COLO668 (cell line): Measurements from ENCODE around the gene DNAAF8.

Source experiments
- DNase-seq: peaks from one replicate; lab custom pipeline; 2025; ENCODE audit not compliant: unreplicated experiment; lab: John Stamatoyannopoulos, UW

The DNAAF8 gene

DNA sequence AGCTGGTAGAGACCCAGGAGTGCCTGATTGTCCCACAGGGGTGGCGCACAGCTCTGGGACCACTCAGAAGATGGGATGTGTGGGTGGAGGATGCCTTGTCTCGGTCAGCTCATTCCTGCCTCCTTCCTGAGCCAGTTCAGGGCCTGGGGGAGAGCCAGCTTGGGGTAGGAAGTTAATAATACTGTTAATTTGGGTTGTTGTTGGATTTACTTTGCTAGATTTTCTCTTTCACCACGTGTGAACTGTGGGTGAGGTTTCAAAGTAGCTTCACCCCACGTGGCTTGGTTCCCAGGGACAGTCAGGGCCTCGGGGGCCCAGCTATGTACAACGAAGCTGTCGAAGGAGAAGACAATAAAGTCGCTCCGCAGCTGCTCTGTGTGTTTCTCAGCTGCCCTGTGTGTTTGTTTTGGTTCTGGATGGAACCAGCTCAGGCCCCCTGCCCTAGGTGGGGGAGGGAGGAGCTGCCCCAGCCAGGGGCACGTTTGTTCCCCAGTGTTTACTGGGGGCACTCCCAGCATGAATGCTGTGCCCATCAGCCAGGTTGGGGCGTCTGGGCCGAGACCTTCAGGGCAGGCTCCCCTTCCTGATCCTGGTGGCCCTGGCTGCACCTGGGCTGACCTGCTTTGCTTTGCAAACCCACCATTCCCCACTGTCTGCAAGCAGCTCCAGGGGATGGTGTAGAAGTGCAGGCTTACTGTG lies 38.7 kb upstream of the DNAAF8 start:
- DNase-seq = peak; percentile 62

DNA sequence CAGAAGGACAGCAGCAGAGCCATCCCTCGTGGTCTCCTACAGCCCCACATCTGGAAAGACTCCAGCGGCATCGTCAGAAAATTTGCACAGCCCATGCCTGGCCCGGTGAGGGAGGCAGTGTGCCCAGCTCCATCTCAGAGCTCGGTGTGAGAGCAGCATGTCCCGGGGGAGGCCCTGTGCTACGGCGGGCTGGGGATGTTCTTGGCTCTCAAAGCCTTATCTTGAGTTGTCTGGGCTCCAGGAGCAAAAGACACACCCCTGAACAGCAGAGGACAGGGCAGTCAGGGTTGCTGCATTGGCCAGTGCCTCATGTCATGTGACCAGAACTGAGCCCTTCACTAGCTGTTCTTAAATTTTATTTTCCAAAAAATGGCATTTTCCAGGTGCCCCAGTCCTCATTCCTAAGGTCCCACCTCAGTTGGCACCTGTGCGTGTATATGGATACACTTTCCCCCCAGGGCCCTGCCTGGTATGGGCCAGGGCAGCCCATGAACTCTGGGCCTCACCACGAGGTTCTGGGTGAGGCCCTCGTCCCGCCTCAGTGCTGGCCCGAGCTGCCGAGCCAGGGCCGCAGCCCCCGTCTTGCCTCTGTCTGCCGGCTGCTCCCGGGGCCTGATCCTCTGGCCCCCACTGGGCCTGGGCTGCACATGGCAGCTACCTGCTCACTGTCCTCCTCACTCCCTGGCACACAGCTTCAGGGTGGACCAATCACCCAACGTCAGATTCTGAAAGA lies 38.0 kb upstream of the DNAAF8 start:
- DNase-seq = no peak

DNA sequence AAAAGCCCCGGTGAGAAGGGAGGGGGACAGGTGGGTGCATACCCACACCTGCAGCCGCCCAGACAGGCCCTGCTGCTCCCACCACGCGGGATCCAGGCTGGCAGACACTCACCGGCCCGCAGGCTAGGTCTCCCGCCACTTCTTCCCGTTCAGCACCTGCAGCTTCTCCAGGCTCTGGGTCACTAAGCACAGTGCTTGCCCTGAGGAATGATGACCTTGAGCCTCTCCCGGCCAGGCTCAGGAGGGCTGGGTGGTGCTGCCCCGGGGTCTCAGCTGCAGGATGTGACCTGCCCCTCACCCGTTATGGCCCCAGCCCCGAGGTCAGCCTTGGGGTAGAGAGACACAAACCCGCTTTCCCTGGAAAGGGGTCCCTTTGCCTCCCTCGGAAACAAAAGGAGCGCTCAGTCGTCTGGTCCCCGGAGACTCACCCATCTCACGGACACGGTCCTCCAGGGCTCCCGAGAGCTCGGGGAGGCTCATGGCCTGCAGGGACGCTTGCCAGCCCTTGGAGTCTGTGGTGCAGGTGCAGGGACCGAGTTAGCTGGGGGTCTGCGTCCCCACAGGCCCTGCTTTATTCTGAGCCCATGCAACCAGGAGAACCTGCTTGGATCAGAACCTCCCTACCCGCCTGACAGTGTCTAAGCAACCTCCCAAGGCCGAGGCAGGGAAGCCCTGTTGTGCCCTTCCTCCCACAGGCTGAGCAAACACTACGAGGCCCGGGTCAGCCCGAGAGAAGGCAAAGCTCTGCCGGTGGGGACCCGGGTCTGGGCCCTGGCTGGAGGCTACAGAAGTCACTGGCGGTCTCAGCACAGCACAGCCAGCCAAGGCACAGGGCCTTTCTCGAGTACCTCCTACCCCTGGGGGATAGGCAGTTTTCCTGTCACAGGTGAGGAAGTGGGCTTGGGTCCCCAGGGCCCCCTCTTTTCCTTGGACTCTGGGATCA lies 37.2 kb upstream of the DNAAF8 start:
- peak; percentile 25 for DNase-seq

DNA sequence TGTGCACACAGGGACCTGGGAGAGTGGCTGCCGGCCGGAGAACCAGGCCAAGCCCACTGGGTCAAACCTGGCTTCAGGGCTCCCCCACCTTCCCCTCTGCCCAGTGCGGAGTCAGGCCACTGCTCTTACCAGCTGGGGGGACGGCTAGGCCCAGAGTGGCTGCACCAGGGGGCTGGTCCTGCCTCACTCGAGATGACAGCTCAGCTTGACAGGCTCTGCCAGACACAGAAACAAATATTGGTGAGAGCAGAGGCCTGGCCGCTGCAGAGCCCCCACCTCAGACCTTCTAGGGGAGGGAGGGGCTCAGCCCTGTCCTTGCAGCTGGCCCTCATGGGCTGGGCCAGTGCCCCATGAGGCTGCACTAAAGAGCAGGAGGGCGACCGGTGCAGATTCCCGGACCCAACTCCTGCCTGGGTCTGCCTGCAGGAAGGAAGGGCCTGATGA lies 36.5 kb upstream of the DNAAF8 start:
- no peak for DNase-seq

DNA sequence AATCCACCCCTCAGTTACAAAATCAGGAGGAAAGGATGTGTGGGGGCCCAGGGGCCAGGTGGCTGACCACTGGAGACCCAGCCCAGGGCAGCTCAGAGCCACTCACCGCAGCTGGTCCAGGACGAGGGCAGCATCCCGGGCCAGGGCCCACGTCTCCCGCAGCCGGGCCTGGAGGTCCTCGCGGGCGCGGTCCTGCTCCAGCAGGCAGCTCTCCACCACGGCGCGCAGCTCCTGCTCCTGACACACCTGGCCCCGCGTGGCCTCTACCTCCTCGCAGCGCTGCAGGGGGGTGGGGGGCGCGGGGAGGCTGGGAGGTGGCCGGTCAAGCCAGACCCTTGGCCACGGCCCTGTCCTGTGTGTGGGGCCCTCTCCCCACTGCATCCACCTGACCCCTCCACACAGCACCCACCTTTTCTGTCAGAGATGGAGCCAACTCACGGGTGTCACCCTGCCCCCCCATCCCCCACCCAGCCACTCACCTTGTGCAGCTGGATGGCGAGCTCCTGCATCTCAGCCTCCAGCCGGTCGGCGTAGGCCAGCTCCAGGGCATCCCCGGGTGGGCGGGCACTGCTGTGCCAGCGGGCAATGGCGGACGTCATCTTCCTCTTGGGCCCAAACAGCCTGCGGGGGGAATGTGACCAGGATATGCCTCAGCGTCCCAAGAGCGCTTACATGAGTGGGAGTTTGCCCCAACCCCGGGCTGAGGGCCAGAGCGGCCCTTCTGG lies 35.9 kb upstream of the DNAAF8 start:
- DNase-seq = no peak

DNA sequence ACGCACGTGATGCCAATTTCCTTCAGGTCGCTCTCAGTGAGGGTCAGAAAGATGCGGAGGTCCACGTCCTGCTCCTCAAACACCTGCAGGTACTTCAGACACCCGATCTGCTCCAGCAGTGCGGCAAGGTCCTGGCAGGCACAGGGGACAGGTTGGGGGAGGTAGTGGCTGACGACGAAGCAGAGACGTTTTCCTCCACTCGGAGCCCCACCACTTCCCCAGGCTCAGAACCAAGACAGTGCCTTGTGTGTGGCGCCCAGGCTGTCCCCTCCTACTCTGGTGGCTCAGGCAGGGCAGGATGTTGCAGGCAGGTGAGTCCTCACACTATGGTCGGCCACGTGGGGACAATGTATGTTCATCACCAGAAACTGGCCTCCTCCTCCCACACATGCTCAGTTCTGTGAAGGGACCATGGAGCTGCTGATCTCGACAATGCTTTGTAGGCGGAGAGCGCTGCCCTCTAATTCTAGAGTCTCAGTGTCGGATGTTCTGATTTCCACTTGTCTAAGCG lies 35.2 kb upstream of the DNAAF8 start:
- no peak for DNase-seq

DNA sequence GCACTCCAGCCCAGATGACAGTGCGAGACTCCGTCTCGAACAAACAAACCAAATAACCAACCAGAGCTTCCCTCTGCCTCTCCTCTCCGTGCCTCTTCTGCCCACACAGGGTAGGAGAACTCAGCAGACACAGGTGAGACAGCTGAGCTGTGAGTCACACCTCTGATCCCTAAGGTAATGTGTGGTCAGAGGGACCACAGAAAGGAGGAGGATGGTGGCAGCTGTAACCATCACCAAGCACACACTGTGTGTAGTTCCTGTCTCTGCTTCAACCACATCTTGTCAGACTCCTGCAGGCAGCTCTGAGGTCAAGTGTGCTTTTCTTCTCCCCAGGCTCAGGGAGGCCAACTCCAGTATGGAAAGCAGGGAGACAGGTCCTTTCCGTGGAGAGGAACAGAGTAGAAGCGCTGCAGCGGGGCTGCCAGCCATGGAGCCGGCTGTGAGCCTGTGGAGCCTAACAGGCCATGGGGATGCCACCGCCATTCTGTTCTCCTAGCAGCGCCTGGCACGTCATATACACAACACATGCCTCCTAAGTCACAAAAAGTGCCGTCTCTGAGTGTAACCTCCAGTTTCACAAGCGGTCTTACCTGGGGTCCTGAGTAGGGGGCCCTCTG lies 33.8 kb upstream of the DNAAF8 start:
- no peak for DNase-seq

DNA sequence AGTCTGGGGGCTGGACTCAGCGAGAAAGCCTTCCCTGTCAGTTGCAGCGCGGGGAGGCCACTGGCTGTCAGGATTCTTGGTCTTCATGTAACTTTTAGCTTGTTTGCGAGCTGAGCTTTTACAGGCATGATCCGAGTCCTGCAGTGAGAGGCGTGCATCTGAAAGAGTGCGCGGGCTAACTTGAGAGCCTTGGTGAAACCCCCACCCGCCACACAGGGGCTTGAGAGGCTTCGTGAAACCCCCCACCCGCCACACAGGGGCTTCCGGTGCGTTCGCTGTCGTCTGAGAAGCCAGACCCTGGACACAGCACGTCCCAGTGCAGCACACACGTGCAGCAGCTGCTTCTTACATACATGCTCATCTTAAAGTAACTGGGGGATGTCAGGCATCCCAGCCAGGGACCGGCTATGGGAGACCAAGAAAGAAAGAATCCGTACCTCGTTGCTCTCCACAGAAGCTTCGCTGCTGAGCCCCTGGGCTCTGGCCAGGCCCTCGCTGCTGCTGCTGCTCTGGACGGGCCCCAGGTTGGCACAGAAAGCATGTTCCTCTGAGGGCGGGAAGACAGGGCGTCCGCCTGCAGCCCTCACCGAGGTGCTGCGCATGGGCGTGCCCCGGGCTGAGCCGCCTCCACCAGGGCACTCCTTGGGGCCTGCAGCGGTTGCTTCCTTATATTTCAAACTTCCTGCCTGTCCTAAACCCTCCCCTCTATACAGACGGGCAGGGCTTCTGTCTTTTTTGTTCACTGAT lies 33.2 kb upstream of the DNAAF8 start:
- DNase-seq = no peak

DNA sequence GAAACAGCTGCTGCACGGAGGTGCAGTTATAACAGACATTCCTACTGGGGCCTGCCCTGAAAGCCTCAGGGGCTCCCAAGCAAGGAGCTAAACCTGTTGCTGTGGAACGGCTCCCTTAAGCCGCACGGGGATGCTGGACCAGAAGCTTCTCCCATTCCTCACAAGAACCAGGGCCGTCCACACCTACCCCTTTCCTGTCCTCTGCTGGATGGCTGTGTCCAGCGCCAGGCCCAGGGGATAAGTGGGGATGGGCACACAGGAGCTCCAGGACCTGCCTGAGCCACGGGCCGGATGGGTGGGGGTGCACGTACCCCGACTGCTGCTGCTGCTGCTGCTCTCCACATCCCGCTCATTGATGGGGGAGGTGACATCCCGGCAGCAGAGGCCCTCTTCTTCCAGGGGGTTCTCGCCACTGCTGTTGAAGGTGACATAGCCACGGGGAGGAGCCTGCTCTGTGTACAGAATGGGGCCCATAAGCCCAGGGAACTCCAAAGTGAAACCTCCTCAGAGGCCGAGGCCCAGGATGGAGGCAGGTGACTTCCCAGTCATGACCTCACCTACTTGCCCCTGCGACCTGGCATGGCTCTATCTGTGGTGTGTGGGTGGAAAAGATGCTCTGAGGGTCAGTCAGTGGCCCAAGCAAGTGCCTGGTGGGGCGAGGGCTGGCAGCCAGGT lies 32.4 kb upstream of the DNAAF8 start:
- DNase-seq = no peak

DNA sequence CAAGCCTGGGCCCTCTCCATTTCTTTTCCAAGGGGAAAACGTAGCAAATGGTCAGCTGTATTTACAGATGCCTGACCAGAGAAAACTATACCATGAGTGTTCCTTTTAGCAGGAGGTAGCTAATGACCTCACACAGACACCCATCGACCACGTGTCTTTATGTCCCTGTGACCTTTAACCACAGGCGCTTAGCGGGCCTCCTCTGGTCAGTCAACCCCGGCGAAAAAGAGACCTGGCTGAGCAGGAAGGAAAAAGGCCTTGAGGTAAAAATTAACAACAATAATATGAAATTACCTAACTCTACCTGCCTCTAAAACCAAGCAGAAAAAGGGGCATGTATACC lies 31.9 kb upstream of the DNAAF8 start:
- no peak for DNase-seq

DNA sequence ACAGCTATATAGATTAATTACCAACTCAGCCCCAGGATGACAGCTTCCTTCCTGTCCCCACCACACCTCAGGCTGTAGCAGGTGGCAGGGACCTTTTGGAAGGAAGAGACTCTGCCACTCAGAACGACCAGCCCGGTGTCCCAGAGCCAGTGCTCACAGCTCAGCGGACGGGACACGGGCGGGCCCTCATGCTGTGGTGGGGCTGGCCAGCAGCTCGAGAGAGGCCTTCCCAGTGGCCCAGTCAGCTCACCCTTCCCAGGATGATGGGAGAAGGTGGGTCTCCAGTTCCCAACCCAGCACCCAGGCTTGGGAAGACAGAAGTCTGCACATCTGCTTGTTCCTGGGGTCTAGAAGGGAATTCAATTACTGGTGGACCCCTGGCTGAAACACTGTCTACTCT lies 30.4 kb upstream of the DNAAF8 start:
- DNase-seq = no peak

DNA sequence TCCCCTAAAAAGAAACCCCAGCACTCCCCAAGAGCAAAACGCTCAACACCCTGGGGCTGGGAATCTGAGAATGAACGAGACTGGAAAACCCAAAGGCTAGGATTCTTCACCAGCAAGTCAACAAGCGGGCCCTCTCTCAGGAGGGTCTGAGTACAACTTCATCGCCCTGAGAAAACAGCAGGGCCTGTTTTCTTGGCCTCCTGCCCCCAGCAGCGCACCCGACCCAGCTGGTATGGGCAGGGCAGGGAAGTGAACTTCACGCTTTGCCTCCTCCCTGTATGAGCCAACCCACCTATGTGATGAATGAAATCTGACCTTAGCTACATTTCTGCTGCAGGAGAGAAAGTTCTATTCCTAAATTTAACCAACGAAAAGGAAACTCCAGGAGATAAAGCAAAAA lies 29.8 kb upstream of the DNAAF8 start:
- no peak for DNase-seq

DNA sequence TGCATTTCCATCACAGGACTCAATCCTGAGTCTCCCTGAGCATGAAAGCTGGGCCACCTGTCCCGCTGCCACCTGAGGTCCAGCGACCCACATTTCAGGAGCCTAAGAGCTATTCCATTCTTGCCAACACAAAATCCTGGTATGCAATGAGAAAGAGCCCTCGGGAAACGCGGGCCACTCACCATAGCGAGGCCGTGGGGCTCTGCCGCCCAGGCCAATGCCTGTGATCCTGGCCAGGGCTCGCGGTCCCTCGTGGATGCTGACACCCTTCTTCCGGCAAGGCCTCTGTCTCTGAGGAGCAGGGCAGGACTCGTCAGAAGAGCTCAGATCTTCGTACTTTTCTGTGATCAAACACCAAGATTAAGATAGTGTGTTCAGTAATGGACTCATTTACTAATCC lies 29.4 kb upstream of the DNAAF8 start:
- DNase-seq = no peak

DNA sequence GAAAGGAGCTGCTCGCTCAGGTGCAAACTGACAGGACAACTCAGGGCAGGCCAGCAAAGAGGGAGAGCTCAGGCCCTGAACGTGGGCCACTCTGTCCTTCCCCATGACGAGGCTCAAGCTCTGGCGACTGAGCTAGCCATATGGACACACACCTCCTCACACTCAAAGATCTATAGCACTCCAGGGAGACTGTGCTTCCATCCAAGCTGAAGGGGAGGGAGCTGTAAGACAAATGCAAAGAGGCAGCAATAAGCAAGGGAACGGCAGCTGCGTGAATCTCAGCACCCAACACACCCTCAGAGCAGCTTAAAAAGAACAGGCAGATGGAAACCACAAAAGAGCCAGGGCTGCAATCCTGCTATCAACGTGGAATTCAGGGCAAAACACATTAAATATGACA lies 27.5 kb upstream of the DNAAF8 start:
- DNase-seq = no peak

DNA sequence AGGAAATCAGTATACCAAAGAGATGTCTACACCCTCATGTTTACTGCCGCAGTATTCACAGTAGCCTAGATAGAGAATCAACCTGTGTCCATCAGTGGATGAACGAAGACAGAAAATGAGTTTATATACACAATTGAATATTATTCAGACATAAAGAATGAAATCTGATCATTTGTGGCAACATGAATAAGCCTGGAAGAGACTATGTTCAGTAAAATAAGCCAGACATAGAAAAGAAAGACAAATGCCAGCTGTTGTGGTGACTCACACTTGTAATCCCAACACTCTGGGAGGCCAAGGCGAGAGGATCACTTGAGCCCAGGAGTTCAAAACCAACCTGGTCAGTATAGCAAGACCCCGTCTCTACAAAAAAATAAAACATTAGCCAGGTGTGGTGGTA lies 24.9 kb upstream of the DNAAF8 start:
- no peak for DNase-seq

DNA sequence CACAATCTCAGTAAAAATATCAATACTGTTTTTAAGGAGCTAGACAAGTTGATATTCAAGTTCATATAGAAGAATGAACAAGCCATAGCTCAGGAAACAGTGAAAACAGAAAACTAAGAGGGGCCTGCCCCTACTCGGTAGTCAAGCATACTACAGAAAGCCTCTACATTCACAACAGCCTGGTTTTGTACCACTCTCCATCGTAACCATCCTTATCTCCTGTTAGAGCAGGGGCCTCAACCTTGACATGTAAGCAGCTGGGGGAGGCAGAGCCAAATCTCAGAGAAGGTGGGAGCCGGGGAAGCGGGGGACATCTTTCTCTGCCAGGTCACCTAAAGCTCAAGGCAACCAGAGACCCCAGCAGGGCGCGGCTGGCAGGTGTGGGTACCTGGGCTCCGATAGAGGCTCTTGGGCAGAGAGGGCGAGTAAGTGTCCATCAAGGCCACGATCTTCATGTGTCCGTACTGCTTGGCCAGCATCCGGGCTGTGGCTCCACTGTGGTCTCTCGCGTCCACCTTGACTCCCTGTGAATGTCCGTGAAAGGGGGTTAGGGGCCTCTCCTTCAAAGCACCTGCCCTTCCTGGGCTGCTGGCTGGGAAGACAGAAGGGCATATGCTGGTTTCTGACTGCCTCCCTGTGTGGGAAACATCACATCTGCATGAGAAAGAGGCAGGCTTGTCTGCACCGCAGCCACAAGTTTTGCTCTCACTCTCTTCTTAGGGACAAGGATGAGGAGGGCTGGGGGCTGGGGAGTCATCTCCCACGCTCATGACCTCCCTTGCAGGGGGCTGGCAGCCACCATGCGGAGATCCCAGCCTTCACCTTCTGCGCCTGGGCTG lies 20.5 kb upstream of the DNAAF8 start:
- no peak for DNase-seq

DNA sequence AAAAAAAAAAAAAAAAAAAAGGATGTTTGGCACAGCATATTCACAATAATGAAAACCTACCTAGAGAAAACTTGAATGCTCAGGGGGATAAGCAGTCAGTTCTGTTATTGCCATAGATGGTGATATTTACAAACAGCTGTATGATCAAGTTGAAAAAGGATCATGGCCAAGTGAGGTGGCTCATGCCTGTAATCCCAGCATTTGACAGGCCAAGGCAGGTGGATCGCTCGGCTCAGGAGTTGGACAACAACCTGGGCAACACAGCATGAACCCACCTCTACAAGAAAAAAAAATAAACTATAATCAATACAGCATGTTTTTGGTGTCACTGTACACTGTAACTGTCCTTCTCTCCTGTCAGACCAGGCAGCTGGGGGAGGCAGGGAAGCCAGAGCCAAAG lies 19.3 kb upstream of the DNAAF8 start:
- no peak for DNase-seq

DNA sequence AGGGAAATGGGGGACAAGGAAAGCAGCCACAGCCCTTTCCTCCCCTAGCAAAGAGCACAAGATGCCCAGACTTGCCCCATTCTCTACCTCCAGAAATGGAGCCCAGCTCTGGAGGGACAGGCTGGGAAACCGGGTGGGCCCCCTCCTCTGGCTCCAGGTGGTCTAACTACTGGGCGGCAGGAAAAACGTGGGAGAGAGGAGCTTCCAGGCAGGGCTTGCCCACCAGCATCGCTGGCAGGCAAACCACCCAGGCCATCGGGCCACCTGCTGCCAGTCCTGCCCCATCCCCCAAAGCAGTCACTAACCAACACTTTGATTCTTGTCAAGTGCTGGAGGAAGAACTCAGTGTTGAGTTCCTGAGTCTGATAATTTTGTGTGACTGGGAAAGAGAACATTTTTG lies 15.9 kb upstream of the DNAAF8 start:
- no peak for DNase-seq
